Measurements from ENCODE around the gene IPO4.

GRCh38 chr14:24204163-24205146, 15.8 kb upstream of the IPO4 start:
- no peak for TF ChIP-seq NR2F2 (IDR thresholded peaks at IDR 0.05)
- TF ChIP-seq, protein P1, sequence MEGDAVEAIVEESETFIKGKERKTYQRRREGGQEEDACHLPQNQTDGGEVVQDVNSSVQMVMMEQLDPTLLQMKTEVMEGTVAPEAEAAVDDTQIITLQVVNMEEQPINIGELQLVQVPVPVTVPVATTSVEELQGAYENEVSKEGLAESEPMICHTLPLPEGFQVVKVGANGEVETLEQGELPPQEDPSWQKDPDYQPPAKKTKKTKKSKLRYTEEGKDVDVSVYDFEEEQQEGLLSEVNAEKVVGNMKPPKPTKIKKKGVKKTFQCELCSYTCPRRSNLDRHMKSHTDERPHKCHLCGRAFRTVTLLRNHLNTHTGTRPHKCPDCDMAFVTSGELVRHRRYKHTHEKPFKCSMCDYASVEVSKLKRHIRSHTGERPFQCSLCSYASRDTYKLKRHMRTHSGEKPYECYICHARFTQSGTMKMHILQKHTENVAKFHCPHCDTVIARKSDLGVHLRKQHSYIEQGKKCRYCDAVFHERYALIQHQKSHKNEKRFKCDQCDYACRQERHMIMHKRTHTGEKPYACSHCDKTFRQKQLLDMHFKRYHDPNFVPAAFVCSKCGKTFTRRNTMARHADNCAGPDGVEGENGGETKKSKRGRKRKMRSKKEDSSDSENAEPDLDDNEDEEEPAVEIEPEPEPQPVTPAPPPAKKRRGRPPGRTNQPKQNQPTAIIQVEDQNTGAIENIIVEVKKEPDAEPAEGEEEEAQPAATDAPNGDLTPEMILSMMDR (IDR thresholded peaks at IDR 0.05; ENCODE audit: low read depth, low read length, missing input control) = no peak
- no peak for TF ChIP-seq SP1 (IDR thresholded peaks at IDR 0.05)
- TF ChIP-seq JUND (IDR thresholded peaks at IDR 0.05) = no peak
- TF ChIP-seq HNF4G (IDR thresholded peaks at IDR 0.05) = no peak
- TF ChIP-seq MAX (IDR thresholded peaks at IDR 0.05) = no peak
- no peak for TF ChIP-seq REST (IDR thresholded peaks at IDR 0.05)
- TF ChIP-seq, protein P2, sequence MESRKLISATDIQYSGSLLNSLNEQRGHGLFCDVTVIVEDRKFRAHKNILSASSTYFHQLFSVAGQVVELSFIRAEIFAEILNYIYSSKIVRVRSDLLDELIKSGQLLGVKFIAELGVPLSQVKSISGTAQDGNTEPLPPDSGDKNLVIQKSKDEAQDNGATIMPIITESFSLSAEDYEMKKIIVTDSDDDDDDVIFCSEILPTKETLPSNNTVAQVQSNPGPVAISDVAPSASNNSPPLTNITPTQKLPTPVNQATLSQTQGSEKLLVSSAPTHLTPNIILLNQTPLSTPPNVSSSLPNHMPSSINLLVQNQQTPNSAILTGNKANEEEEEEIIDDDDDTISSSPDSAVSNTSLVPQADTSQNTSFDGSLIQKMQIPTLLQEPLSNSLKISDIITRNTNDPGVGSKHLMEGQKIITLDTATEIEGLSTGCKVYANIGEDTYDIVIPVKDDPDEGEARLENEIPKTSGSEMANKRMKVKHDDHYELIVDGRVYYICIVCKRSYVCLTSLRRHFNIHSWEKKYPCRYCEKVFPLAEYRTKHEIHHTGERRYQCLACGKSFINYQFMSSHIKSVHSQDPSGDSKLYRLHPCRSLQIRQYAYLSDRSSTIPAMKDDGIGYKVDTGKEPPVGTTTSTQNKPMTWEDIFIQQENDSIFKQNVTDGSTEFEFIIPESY (IDR thresholded peaks at IDR 0.05) = no peak
- no peak for TF ChIP-seq YY1 (IDR thresholded peaks at IDR 0.05)
- no peak for TF ChIP-seq RAD21 (IDR thresholded peaks at IDR 0.05)

Data from liver (tissue), 3 donors.